Keratinocyte (primary cell): ENCODE data around the gene RHBDD3. TPM values are rescaled to one million over a fixed set of nuclear protein-coding genes. Genes with fewer than 3 reads are reported as not detected.

Source experiments
- DNase-seq: peaks from one replicate; pipeline ENCODE4 v3.0.0-alpha.2; 2011; ENCODE audit warnings: low read depth, missing footprints, low spot score
- FAIRE-seq: peaks from 2 replicates; lab custom pipeline; 2011; peaks lifted over from hg19 to GRCh38; lab: Jason Lieb, UNC
- H2AFZ ChIP-seq: 2 replicates; pipeline ENCODE4 v1.6.0; 2012; ENCODE audit warnings: low read length, control low read depth, inconsistent platforms; ENCODE audit not compliant: control insufficient read depth
- H3K27ac ChIP-seq: 2 replicates; pipeline ENCODE4 v1.5.1; 2011; ENCODE audit warnings: low read length; ENCODE audit not compliant: control insufficient read depth, insufficient read depth
- H3K27me3 ChIP-seq: 3 replicates; pipeline ENCODE4 v1.6.0; 2011; ENCODE audit warnings: low read length; ENCODE audit not compliant: control insufficient read depth, insufficient read depth; ENCODE audit errors: extremely low read depth
- H3K36me3 ChIP-seq, 2 experiments: 2 replicates in 1 of 2; 3 replicates in 1 of 2; pipeline ENCODE4 v1.5.1; 2011; ENCODE audit warnings: low read length in 2 of 2, mild to moderate bottlenecking in 1 of 2; ENCODE audit not compliant: control insufficient read depth in 2 of 2, insufficient read depth in 2 of 2; ENCODE audit errors: extremely low read depth in 1 of 2
- H3K4me1 ChIP-seq: 3 replicates; pipeline ENCODE4 v1.5.1; 2011; ENCODE audit warnings: low read length; ENCODE audit not compliant: control insufficient read depth, insufficient read depth; ENCODE audit errors: extremely low read depth
- H3K4me2 ChIP-seq: 3 replicates; pipeline ENCODE4 v1.6.0; 2011; ENCODE audit warnings: low read depth, low read length; ENCODE audit not compliant: control insufficient read depth, insufficient read depth; ENCODE audit errors: extremely low read depth
- H3K4me3 ChIP-seq, 3 experiments: fragments of 200-600 bp in 1 of 3; sonication (generic) in 1 of 3; 2 replicates in 2 of 3; 3 replicates in 1 of 3; pipeline ENCODE4 v1.5.1; 2011 to 2016; ENCODE audit warnings: low read length in 3 of 3, mild to moderate bottlenecking in 3 of 3, control low read depth in 2 of 3, inconsistent platforms in 1 of 3, low read depth in 1 of 3, mixed read lengths in 1 of 3, mixed run types in 1 of 3, moderate library complexity in 1 of 3; ENCODE audit not compliant: control insufficient read depth in 2 of 3, insufficient read depth in 2 of 3; ENCODE audit errors: extremely low read depth in 1 of 3
- H3K79me2 ChIP-seq: 2 replicates; pipeline ENCODE4 v1.6.0; 2012; ENCODE audit warnings: low read length; ENCODE audit not compliant: control insufficient read depth, insufficient read depth
- H3K9ac ChIP-seq: 3 replicates; pipeline ENCODE4 v1.6.0; 2011; ENCODE audit warnings: low read length; ENCODE audit not compliant: control insufficient read depth, insufficient read depth; ENCODE audit errors: extremely low read depth
- H3K9me1 ChIP-seq: 3 replicates; pipeline ENCODE4 v1.6.0; 2011; ENCODE audit warnings: low read length; ENCODE audit not compliant: control insufficient read depth, insufficient read depth; ENCODE audit errors: extremely low read depth
- H3K9me3 ChIP-seq: 2 replicates; pipeline ENCODE4 v1.5.1; 2012; ENCODE audit warnings: low read depth, low read length; ENCODE audit not compliant: control insufficient read depth
- H4K20me1 ChIP-seq: 3 replicates; pipeline ENCODE4 v1.6.0; 2011; ENCODE audit warnings: low read length; ENCODE audit not compliant: control insufficient read depth, insufficient read depth; ENCODE audit errors: extremely low read depth
- CTCF ChIP-seq, 3 experiments: IDR thresholded peaks in 1 of 3; conservative IDR thresholded peaks in 1 of 3; optimal IDR thresholded peaks in 1 of 3; 2 replicates in 2 of 3; 3 replicates in 1 of 3; pipeline versions ENCODE3 to v1.5.1; 2011; ENCODE audit warnings: low read length in 3 of 3, mild to moderate bottlenecking in 3 of 3, moderate library complexity in 2 of 3, control low read depth in 1 of 3, inconsistent platforms in 1 of 3; ENCODE audit not compliant: insufficient read depth in 2 of 3; ENCODE audit errors: extremely low read depth in 1 of 3
- EZH2 ChIP-seq: IDR thresholded peaks from one replicate; pipeline ENCODE4 v1.6.1; 2012; ENCODE audit warnings: inconsistent platforms, mild to moderate bottlenecking, low read length, moderate library complexity
- dilution Hi-C: fragments of 300-500 bp; cut with MboI; formaldehyde crosslinking; loops from one replicate; pipeline ENCODE4 v1.7.0; 2020; ENCODE audit warnings: low sequenced_read_pairs; ENCODE audit not compliant: extremely low pct_ligation_motif_present
- polyA plus RNA-seq, 5 experiments: library from polyadenylated mRNA; depleted of rRNA in 3 of 5; stranded (reverse) in 3 of 5; stranded (forward) in 1 of 5; unstranded in 1 of 5; fragments of >200 nt; gene quantifications; 1 replicate in 1 of 5; 2 replicates in 3 of 5; 3 replicates in 1 of 5; pipeline versions ENCODE4 v1.2.1 to v1.2.3, GENCODE V29; 2011 to 2012; ENCODE audit warnings: missing spikeins in 2 of 5, low read depth in 1 of 5, low replicate concordance in 1 of 5

The RHBDD3 gene
- polyA plus RNA-seq, 1 donor (not counting 4 experiments of a cell fraction or from before 2014, with no cell fraction given): 10.3 TPM

GRCh38 chr22:29245626-29246385, 22.0 kb downstream of the RHBDD3 start:
- H4K20me1 ChIP-seq: no peaks in the 10 kb centered on the region
- no peaks in the 10 kb centered on the region for H3K4me1 ChIP-seq
- H3K27me3 ChIP-seq: peaks cover 3% of the 10 kb centered on the region
- peak; percentile 94 for FAIRE-seq
- no peak for TF ChIP-seq EZH2
- TF ChIP-seq CTCF (optimal IDR thresholded peaks at IDR 0.05 in 1 of 3, IDR thresholded peaks at IDR 0.05 in 1 of 3, conservative IDR thresholded peaks at IDR 0.05 in 1 of 3; ENCODE audit: extremely low read depth in 1 of 3, insufficient read depth in 2 of 3, low read length in 3 of 3): peak; percentile 95 to 98 (median 97)
- dilution Hi-C loops: no loop called here
- no peak for DNase-seq
- H3K9ac ChIP-seq: no peak overlapping the region
- no peaks in the 10 kb centered on the region for H3K9me1 ChIP-seq
- H2AFZ ChIP-seq: no peak overlapping the region
- no peak overlapping the region for H3K27ac ChIP-seq
- no peaks in the 10 kb centered on the region for H3K9me3 ChIP-seq
- H3K36me3 ChIP-seq: no peaks in the 10 kb centered on the region
- H3K4me2 ChIP-seq: no peak overlapping the region
- no peaks in the 10 kb centered on the region for H3K79me2 ChIP-seq
- no peak overlapping the region for H3K4me3 ChIP-seq

GRCh38 chr22:29244785-29245625, 22.8 kb downstream of the RHBDD3 start:
- dilution Hi-C loops: no loop called here

More at GRCh38 chr22:29244785-29245625, 22.8 kb downstream of the RHBDD3 start:
- H4K20me1 ChIP-seq: no peaks in the 10 kb centered on the region
- DNase-seq (no peak), FAIRE-seq (no peak)
- H3K4me3 ChIP-seq: no peak overlapping the region
- TF ChIP-seq CTCF (optimal IDR thresholded peaks at IDR 0.05 in 1 of 3, IDR thresholded peaks at IDR 0.05 in 1 of 3, conservative IDR thresholded peaks at IDR 0.05 in 1 of 3; ENCODE audit: extremely low read depth in 1 of 3, insufficient read depth in 2 of 3, low read length in 3 of 3) (no peak), EZH2 (no peak)
- no peak overlapping the region for H3K4me2 ChIP-seq
- no peaks in the 10 kb centered on the region for H3K36me3 ChIP-seq
- H3K79me2 ChIP-seq: no peaks in the 10 kb centered on the region
- H2AFZ ChIP-seq: no peak overlapping the region
- H3K4me1 ChIP-seq: no peaks in the 10 kb centered on the region
- H3K9me3 ChIP-seq: no peaks in the 10 kb centered on the region
- H3K9ac ChIP-seq: no peak overlapping the region
- no peaks in the 10 kb centered on the region for H3K9me1 ChIP-seq
- H3K27ac ChIP-seq: no peak overlapping the region
- peaks cover 3% of the 10 kb centered on the region for H3K27me3 ChIP-seq
